Left ventricle myocardium inferior (tissue), 1 donor: ENCODE measurements around the gene CSMD2. TPM values are rescaled to one million over a fixed set of nuclear protein-coding genes. Genes with fewer than 3 reads are reported as not detected.

Source experiments
- DNase-seq: peaks from one replicate; pipeline ENCODE4 v3.0.0-alpha.2; 2020
- H3K27ac ChIP-seq: fragments of 200-600 bp; replicated peaks from 2 replicates; pipeline ENCODE4 v1.8.0; 2021
- H3K27me3 ChIP-seq: fragments of 200-600 bp; 2 replicates; pipeline ENCODE4 v1.8.0; 2021; ENCODE audit warnings: low read depth
- H3K36me3 ChIP-seq: fragments of 200-600 bp; 2 replicates; pipeline ENCODE4 v1.8.0; 2021
- H3K4me1 ChIP-seq: fragments of 200-600 bp; 2 replicates; pipeline ENCODE4 v1.8.0; 2021
- H3K4me3 ChIP-seq: fragments of 200-600 bp; 2 replicates; pipeline ENCODE4 v1.8.0; 2021; ENCODE audit warnings: mild to moderate bottlenecking, moderate library complexity
- H3K9me3 ChIP-seq: fragments of 200-600 bp; replicated peaks from 2 replicates; pipeline ENCODE4 v1.8.0; 2021
- CTCF ChIP-seq: fragments of 200-600 bp; IDR thresholded peaks from 2 replicates; pipeline ENCODE4 v1.8.0; 2021; ENCODE audit warnings: antibody characterized with exemption, mild to moderate bottlenecking, borderline replicate concordance
- intact Hi-C: fragments of 100-400 bp; cut with micrococcal nuclease; formaldehyde crosslinking; loops from one replicate; pipeline ENCODE4 v1.11.0; 2022
- total RNA-seq: library from RNA; stranded (reverse); fragmentation: NEBNext Ultra II Directional; extraction: Animal tissue kit (Norgen Biotek cat#: 25700); gene quantifications from one replicate; pipeline ENCODE4 v1.2.1, GENCODE V29; 2021
- donor health status: DM: no; HTN: yes; CAD: no; lungs with severe emphysema.

Gene CSMD2
- total RNA-seq, 1 donor from 2014 or later: 0.14 TPM

- no peak for TF ChIP-seq CTCF
- DNase-seq: peak; percentile 50
- Histone ChIP-seq H3K4me3 (no peak overlapping the region), H3K36me3 (no peaks in the 10 kb centered on the region), H3K9me3 (no peaks in the 10 kb centered on the region), H3K4me1 (peaks cover 22% of the 10 kb centered on the region), H3K27me3 (peaks cover 10% of the 10 kb centered on the region), H3K27ac (peak overlapping the region; percentile 24)
- intact Hi-C loops: no loop called here
Measured at GRCh38 chr1:33986390-33987095, 178.5 kb downstream of the CSMD2 start.

GRCh38 chr1:33985656-33986055, 179.4 kb downstream of the CSMD2 start:
- Histone ChIP-seq H3K36me3 (no peaks in the 10 kb centered on the region), H3K4me3 (no peak overlapping the region), H3K4me1 (peaks cover 22% of the 10 kb centered on the region), H3K9me3 (no peaks in the 10 kb centered on the region), H3K27ac (no peak overlapping the region), H3K27me3 (peaks cover 8% of the 10 kb centered on the region)
- no peak for DNase-seq
- no peak for TF ChIP-seq CTCF
- intact Hi-C loops: no loop called here

- H3K4me3 ChIP-seq: no peak overlapping the region
- peaks cover 22% of the 10 kb centered on the region for H3K4me1 ChIP-seq
- intact Hi-C loops: no loop called here
- H3K9me3 ChIP-seq: no peaks in the 10 kb centered on the region
- TF ChIP-seq CTCF: no peak
- no peaks in the 10 kb centered on the region for H3K36me3 ChIP-seq
- no peak overlapping the region for H3K27ac ChIP-seq
- H3K27me3 ChIP-seq: peaks cover 8% of the 10 kb centered on the region
- DNase-seq: no peak
Measured at GRCh38 chr1:33984906-33985565, 180.0 kb downstream of the CSMD2 start.

DNA sequence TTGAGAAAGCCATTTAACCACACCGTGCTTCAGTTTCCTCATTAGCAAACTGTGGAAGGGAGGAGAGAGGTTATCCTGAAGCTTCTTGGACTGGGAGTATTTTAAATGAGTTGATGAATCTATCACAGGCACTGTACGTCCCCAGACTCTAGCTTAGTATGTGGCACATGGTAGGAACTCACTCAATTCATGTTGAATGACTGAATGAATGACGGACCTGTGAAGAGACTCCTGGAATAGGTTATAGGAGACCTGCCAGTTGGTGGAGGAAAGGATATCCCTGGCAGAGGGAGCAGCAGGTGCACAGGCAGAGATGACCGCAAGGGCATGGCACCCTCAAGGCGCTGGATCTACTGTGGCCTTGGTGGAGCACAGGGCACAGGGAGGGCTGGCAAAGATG, 182.6 kb downstream of the CSMD2 start:
- no peak for DNase-seq
- Histone ChIP-seq H3K36me3 (no peaks in the 10 kb centered on the region), H3K27me3 (peaks cover 31% of the 10 kb centered on the region), H3K9me3 (no peaks in the 10 kb centered on the region), H3K27ac (no peak overlapping the region), H3K4me3 (no peak overlapping the region), H3K4me1 (peaks cover 22% of the 10 kb centered on the region)
- TF ChIP-seq CTCF: no peak
- intact Hi-C loops: no loop called here

GRCh38 chr1:33979341-33979740, 185.7 kb downstream of the CSMD2 start:
- no peaks in the 10 kb centered on the region for H3K9me3 ChIP-seq
- TF ChIP-seq CTCF: no peak
- no peaks in the 10 kb centered on the region for H3K36me3 ChIP-seq
- intact Hi-C loops: no loop called here
- no peak overlapping the region for H3K4me3 ChIP-seq
- H3K27me3 ChIP-seq: peaks cover 42% of the 10 kb centered on the region
- peaks cover 8% of the 10 kb centered on the region for H3K4me1 ChIP-seq
- no peak for DNase-seq
- H3K27ac ChIP-seq: no peak overlapping the region
